Ammon's horn (tissue), 1 donor: Measurements from ENCODE around the gene EHMT1.
"Not testable (repeated sequence)": the region's sequence is repeated elsewhere in the genome, so short reads cannot be mapped to it uniquely, and the experiment has no call there.

Experiments
- DNase-seq: peaks from one replicate; pipeline ENCODE4 v3.0.0-alpha.2; 2016; ENCODE audit warnings: low spot score

EHMT1 gene

GRCh38 chr9:137615387-137615871 is 3.4 kb upstream of the EHMT1 start:
- DNase-seq = no peak

- DNase-seq = no peak
Observed at GRCh38 chr9:137619240-137620047, 639 bp downstream of the EHMT1 start.

- DNase-seq = no peak
Observed at GRCh38 chr9:137620048-137620405, 1.2 kb downstream of the EHMT1 start.

- DNase-seq = no peak
Observed at GRCh38 chr9:137620581-137620980, 1.8 kb downstream of the EHMT1 start.

GRCh38 chr9:137621131-137621757 is 2.4 kb downstream of the EHMT1 start:
- DNase-seq = no peak

GRCh38 chr9:137622211-137622610 is 3.4 kb downstream of the EHMT1 start:
- not testable (repeated sequence) for DNase-seq

- DNase-seq = no peak
Observed at GRCh38 chr9:137626464-137626863, 7.7 kb downstream of the EHMT1 start.

- DNase-seq = not testable (repeated sequence)
Observed at GRCh38 chr9:137627406-137627805, 8.6 kb downstream of the EHMT1 start.

- DNase-seq = no peak
Observed at GRCh38 chr9:137630126-137630525, 11.3 kb downstream of the EHMT1 start.

- DNase-seq = no peak
Observed at GRCh38 chr9:137630679-137631078, 11.9 kb downstream of the EHMT1 start.

- no peak for DNase-seq
Observed at GRCh38 chr9:137631345-137632229, 12.8 kb downstream of the EHMT1 start.

- no peak for DNase-seq
Observed at GRCh38 chr9:137632230-137633161, 13.7 kb downstream of the EHMT1 start.

- no peak for DNase-seq
Observed at GRCh38 chr9:137634016-137634415, 15.2 kb downstream of the EHMT1 start.

GRCh38 chr9:137638680-137639079 is 19.9 kb downstream of the EHMT1 start:
- DNase-seq = no peak

GRCh38 chr9:137639303-137640051 is 20.7 kb downstream of the EHMT1 start:
- no peak for DNase-seq

GRCh38 chr9:137640862-137641261 is 22.1 kb downstream of the EHMT1 start:
- DNase-seq = no peak

GRCh38 chr9:137642118-137642601 is 23.4 kb downstream of the EHMT1 start:
- DNase-seq = no peak

- no peak for DNase-seq
Observed at GRCh38 chr9:137642892-137643291, 24.1 kb downstream of the EHMT1 start.

- no peak for DNase-seq
Observed at GRCh38 chr9:137643921-137644320, 25.1 kb downstream of the EHMT1 start.

- no peak for DNase-seq
Observed at GRCh38 chr9:137645211-137645610, 26.4 kb downstream of the EHMT1 start.
